Stimulated activated CD4-positive, alpha-beta T cell treated with anti-CD3 and anti-CD28 coated beads, Interleukin-1b, Interleukin-23, amount 100 ng/mL, for 1 hour (primary cell): ENCODE data around the gene MPND.

Experiments used
- DNase-seq, 2 donors: peaks; one replicate each; pipeline ENCODE4 v3.0.0-alpha.2; 2020; ENCODE audit warnings: low read depth in 2 of 2

MPND gene, protein sequence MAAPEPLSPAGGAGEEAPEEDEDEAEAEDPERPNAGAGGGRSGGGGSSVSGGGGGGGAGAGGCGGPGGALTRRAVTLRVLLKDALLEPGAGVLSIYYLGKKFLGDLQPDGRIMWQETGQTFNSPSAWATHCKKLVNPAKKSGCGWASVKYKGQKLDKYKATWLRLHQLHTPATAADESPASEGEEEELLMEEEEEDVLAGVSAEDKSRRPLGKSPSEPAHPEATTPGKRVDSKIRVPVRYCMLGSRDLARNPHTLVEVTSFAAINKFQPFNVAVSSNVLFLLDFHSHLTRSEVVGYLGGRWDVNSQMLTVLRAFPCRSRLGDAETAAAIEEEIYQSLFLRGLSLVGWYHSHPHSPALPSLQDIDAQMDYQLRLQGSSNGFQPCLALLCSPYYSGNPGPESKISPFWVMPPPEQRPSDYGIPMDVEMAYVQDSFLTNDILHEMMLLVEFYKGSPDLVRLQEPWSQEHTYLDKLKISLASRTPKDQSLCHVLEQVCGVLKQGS

GRCh38 chr19:4343370-4344307 is at the start of gene MPND:
TSS of gene MPND (plus strand) at chr19:4343562. CDS start at chr19:4343594, 32 bp downstream.
- peak; percentile 81 to 95 for DNase-seq

- no peak for DNase-seq
These were observed 49.0 kb upstream of the MPND start for GRCh38 chr19:4294389-4294788.

DNA sequence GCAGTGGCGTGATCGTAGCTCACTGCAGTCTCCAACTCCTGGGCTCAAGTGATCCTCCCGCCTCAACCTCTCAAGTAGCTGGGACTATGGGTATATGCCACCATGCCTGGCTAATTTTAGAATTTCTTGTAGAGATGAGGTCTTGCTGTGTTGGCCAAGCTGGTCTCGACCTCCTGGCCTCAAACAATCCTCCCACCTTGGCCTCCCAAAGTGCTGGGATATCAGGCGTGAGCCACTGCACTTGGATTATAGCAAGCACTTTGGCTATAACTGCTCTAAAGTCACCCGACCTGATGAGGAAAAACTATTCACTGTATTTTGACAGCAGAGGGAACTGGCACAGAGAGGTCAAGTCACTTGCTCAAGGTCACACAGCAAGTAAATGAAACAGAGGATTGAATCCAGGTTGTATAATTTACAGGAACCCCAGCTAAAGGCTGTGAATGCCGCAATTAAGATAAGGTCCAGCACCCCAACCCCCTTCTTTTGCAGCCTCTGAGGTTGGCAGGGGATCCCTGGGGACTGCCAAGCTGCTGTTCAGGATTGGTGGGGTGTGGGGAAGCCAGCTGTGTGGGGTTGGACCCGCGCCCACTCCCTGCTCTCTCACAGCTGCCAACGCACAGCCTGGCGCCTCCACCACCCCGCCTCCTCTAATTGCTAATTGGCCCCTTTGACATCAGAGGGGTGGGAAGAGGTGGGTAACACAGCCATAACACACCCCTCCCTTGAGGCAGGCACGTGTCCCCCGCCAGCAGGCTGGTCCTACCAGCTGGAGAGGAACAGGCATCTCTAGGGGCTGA is 47.2 kb upstream of the MPND start:
- no peak for DNase-seq

DNA sequence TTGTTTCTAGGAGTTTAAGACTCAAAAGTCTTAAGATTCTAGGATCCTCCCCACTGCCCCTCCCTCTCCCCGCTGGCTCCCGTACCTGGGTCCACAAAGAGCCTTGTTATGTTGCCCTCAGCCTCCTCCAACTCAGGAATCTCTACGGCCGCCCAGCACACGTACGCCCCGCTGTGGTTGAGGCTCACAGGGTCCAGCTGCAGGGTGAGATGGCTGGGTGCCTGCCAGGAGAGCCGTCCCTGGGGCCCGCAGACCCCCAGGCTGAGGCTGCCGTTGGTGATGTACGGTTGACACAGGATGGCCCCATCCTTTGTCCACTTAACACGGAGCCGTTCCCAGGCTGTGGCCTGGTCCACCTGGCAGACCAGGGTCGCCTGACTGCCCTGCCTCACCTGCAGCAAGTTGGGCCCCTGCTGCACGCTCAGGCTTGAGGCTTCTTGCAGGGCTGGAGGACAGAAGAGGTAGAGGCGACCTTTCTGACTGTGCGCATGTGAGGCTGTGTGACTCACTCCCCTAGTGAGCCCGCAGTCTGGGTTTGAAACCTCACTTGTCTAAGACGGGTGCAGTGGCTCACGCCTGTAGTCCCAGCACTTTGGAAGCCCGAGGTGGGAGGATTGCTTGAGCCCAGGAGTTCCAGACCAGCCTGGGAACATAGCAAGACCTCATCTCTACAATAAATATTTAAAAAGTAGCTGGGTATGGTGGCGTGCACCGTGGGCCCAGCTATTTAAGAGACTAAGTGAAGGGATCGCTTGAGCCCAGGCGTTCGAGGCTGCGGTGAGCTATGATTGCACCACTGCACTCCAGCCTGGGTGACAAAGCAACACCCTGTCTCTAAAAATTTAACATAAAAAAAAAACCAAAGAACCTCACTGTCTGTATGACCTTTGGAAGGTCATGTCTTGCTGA is 45.2 kb upstream of the MPND start:
- no peak for DNase-seq

DNA sequence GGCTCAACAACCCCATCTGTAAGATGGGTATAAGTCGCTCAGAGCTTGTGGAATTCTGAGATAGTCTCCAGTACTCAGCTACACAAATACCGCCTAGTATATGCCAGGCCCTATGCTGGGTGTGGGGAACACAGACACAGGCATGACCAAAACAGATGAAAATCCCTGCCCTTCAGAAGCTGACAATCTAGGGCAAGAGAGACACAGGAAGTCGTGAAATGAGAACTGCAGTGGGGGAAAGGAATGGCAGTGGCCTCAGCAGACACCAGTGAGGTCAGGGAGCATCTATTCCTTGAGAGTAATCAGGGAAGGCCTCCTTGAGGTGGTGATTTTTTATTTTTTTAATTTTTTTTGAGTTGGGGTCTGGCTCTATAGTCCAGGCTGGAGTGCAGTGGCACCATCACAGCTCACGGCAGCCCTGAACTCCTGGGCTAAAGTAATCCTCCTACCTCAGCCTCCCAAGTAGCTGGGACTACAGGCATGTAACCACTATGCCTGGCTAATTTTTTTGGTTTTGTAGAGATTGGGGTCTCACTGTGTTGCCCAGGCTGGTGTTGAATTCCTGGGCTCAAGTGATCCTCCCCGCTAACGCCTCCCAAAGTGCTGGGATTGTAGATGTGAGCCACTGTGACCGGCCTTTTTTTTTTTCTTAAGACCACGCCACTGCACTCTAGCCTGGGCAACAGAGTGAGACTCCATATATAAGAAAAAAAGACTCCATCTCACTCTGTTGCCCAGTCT is 44.4 kb upstream of the MPND start:
- DNase-seq, result no peak

DNA sequence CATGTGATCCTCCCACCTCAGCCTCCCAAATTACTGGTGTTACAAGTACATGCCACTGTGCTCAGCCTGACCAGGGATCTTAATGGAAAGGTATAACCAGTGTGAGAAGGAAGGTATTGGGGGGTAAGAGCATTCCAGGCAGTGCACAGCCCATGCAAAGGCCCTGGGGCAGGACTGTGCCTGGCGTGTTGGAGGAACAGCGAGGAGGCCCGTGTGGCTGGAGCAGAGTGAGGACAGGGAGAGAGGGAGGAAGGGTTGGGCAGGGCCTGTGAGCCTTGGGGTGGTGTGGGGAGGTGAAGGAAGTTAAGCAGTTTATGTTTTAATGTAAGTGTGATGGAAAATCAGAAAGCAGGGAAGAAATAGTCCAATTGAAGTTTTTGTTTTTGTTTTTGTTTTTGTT is 42.8 kb upstream of the MPND start:
- no peak for DNase-seq

- no peak for DNase-seq
These were observed 41.6 kb upstream of the MPND start for GRCh38 chr19:4301590-4302242.

GRCh38 chr19:4302243-4302640 is 41.1 kb upstream of the MPND start, which contains the start of gene TMIGD2:
TSS of gene TMIGD2 (minus strand) at chr19:4302389. CDS start at chr19:4302385, 4 bp downstream.
- no peak for DNase-seq

DNA sequence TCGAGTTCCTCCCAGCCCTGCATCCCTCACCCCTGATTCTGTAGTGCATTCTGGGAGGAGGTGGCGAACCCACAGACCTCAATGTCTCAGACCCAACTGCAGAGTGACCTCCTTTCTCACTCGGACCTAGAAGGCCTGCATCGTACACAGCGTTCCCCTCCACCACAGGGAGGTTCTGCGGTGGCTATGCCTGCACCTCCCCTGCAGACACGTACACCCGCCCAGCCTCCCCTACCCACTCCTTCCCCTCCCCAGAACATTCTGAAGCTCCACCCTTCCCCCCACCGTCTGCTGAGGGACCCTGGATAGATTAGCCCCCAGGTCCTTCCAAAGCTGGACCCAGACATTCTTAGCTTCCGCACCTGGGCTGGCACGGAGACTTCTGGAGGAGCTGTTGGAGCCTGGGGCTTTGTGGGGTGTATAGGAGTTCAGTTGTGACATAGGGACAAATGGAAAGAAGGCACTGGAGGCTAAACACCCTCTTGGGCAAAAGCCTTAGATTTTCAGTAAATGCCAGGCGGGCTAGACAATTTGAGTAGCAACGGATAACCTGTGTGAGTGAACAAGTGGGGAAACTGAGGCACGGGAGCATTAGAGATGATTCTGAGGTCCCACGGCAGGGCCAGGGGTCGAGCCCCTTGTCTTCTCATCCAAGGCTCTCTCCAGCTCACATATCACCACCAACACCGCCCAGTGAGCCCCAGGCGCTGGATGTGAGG is 39.4 kb upstream of the MPND start:
- no peak for DNase-seq

- peak in 1 of 2 donors; percentile 52 for DNase-seq
These were observed 38.7 kb upstream of the MPND start, which contains the start of gene FSD1 for GRCh38 chr19:4304538-4305256. TSS of gene FSD1 (plus strand) at chr19:4304598. CDS start at chr19:4304747, 149 bp downstream.

DNA sequence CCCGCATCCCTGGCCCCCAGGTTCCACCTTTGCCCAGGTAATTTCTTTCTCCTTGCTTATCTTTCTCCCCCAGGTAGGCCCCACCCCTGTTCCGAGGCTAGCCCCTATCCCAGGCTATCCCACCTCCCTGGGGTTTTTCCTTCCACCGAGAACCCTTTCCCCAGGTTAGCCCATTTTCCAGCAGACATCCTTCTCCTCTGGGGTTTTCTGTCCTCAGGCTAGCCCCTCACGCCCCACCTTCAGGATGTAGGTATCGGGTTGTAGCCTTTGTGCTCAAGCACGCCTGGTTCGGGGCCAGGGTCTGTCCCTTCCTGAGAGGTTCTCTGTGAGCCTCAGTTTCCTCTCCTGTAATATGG is 38.1 kb upstream of the MPND start:
- DNase-seq, result no peak

- no peak for DNase-seq
These were observed 37.7 kb upstream of the MPND start for GRCh38 chr19:4305659-4306058.

DNA sequence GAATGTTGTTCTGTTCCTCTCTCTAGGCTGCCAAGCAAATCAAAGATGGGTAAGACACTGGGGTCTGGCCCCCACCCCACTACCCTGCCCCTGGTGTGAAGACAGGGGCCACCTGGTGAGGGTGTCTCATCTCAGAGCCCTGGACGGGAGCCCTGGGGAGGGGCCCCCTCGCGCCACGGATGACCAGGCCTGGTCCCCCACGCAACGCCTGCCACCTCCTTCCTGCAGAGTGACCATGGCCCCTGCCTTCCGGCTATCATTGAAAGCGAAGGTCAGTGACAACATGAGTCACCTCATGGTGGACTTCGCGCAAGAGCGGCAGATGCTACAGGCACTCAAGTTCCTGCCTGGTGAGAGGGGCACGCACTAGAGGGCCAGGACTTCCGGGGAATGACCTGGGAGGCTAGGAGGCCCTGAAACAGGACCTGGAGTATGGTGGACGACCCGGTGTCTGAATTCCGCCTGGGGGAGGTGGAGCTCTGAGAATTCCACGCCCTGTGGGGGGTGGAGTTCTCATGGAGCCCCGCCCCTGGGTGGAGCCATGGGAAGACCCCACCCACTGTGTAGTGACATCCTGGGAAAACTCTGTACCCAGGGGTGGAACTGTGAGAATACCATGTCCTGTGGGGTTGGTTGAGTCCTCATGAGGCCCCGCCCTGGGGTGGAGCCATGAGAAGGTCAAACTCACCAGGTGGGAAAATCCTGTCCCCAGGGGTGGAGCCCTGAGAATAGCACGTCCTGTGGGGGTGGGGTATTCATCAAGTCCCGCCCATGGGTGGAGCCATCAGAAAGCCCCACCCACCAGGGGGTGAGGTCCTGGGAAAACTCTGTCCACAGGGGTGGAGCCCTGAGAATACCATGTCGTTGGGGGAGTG is 32.9 kb upstream of the MPND start:
- DNase-seq, result no peak

DNA sequence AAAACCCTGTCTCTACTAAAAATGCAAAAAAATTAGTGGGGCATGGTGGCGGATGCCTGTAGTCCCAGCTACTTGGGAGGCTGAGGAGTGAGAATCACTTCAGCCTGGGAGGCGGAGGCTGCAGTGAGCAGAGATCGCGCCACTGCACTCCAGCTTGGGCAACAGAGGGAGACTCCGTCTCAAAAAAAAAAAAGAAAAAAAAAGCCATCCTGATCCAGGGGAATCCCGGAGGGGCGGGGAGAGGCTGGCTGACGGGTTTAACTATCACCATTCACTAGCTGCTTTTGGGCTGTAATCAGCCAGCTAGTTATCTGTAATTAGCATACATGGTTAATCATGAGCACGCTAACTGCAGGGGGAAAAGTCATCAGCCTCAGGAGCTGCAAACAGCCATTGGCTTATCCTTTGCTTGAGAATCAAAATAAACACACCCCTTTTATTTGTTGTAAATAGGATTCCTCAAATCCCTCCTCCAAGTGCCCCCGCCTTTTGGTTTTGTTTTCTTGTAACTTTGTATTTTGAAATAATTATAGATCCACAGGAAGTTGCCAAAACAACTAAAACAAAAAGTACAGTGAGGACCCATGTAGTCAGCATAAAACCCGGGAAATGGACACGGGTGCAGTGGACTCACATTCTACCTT is 29.4 kb upstream of the MPND start:
- DNase-seq, result no peak

DNA sequence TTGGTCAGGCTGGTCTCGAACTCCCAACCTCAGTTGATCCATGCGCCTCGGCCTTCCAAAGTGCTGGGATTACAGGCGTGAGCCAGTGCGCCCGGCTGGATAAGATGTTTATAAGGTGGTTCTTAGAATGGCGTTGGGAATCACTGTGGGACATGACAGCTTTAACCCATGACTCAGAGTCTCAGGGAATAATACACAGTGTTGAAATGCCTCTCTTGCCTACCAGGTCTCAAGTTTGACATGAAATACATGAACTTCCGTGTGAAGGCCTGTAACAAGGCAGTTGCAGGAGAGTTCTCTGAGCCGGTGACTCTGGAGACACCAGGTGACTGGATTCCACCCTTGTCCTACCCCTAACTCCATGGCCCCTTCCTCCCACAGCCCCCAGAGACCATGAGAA is 26.4 kb upstream of the MPND start:
- no peak for DNase-seq

DNA sequence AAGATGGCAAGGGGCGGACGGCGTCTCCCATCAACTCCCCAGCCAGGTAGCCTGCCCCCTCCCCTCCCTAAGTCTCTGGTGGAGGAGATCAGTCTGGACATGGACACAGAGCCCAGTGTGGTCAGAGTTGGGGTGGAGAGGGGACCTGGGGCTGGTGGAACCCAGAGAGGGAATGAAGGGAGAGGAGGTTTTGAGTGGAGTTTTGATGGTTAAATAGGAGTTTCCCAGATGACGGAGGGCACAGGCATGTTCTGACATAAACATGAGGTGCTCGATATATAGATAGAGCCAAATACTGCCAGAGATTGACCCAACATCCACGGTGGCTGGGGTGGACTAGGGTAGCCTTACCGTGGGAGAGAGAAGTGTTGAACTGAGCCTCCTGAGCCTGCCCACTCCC is 24.9 kb upstream of the MPND start:
- DNase-seq, result no peak
